ENCODE results near the gene SNRPA1.
"Not testable (repeated sequence)": the region's sequence is repeated elsewhere in the genome, so short reads cannot be mapped to it uniquely, and the experiment has no call there.

SNRPA1 gene

GRCh38 chr15:101288905-101289513 is 6.0 kb downstream of the SNRPA1 start:
- peak; percentile 74 for DNase-seq

DNA sequence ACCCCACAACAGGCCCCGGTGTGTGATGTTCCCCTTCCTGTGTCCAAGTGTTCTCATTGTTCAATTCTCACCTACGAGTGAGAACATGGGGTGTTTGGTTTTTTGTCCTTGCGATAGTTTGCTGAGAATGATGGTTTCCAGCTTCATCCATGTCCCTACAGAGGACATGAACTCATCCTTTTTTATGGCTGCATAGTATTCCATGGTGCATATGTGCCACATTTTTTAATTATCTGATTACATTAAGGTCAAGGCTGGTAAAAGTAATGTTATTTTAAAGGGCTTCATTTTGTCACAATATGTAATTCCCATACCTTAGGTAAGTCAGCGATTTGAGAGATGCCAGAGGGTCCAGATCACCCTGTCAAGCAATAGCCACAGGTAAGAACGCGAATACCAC is 7.7 kb downstream of the SNRPA1 start:
- not testable (repeated sequence) for DNase-seq

DNA sequence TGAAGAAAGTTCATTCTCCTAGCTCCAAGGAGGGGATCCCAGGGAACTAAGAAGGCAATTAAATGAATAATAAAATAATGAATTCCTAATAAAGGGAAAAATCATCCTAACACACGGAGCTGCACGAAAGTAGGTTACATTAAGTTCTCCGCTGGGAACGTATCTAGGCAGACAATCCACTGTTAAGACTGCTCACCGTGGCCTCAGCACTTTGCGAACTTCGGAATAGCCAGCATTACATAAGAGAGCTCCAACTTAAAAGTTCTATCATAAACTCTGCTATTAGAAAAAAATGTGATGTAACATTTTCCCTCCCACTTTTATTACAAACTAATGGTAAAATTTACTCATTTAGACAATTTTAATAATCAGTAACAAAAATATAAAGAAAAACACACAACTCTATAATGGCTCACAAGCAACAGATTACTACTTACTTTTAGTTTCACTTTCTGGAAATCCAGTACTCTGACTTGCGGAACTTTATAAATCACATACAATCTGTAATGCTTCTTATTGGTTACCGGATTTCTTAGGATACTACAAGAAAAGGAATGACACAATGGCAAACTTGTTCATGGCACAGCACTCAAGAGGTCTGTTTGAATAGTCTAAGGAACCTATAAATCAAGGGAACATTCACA is 8.5 kb downstream of the SNRPA1 start:
- no peak for DNase-seq

- no peak for DNase-seq
Measured at GRCh38 chr15:101283931-101284330, 11.1 kb downstream of the SNRPA1 start.

DNA sequence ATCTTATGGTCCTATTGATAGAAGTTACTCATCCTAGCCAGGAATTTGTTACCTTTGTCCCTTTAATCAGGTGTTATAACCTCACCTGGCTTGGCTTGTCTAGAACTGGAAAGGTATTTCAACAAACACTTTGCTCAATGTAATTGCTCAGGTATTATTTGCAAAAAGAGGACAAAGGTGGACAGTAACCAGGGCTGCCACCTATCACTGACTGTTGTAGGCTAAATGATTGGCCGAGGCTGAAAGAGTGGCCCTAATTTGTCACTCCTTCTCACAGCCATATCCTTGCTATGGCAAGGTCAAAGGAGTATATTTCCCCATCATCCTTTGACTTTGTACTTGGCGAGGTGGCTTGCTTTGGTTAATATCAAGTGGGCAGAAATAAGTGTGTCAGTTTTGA is 15.0 kb downstream of the SNRPA1 start:
- no peak for DNase-seq

DNA sequence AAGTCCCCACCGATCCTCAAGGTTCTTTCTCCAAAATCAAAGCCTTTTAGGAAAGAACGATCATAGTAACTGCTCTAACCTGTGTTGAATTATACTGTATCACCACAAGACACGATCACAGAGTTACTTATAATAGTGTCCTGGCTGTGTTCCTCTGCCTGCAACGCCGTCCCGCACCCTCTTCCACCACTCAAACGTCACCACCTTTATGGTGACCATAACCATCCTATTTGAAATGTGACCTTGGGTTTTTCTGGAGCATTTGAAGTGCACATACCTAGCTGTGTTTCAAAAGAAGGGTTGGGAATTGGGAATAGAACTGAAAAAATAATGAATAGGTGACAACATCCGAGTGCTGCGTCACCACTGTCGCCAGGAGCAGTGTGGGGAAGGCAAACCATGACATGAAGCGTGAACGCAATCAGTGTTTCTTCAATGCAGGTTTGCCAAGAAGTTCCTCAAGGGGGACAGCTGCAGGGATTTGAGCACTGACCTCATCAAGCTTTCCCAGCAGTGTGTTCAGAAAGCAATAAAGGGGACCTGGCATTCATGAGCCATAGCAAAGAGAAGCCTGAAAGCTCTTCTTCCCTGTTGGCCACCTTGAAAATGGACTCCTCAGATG is 17.0 kb downstream of the SNRPA1 start:
- DNase-seq: no peak

DNA sequence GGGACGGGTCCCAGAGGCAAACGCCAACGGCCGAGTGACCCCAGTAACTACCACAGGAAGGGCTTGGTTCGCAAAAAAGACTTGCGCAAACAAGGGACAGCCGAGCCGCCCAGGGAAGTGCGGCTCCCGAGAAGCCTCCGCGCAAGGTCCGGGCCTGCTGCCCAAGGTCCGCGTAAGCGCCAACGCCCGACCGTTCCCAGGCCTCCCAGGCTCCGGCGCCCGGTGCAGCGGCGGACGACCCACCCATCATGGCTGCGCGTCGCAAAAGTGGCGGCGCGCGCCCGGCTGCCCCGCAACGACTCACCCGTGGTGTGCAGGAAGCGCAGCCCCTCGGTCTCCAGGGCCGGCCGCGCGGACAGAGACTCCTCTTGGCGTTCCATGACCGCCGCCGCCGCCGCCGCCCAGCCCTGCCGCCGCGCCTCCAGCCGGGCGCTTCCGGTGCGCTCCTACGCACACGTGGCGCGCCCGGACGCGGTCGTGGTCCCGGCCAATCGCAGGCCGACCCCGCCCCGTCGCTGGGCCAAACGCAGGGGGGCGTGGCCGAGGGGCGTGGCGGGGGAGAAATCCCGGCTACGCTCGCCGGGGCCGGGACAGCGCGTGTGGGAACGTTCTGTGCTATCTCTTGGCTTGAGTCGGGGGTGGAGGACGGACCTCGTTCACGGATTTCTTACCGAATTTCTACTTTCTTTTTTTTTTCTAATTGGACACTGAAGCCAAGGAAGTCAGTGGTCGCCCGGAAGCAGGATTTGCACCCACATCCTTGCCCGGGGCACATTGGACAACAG is 17.8 kb downstream of the SNRPA1 start, which contains the start of gene SELENOS:
Gene SELENOS, minus strand, starts transcription at position 448 of the 785 bp plus-strand sequence. Its CDS starts 68 bp downstream, at position 380.
- DNase-seq: peak; percentile 85

- peak; percentile 34 for DNase-seq
Measured at GRCh38 chr15:101276501-101277037, 18.5 kb downstream of the SNRPA1 start.

GRCh38 chr15:101275018-101275417 is 20.0 kb downstream of the SNRPA1 start:
- DNase-seq: no peak

DNA sequence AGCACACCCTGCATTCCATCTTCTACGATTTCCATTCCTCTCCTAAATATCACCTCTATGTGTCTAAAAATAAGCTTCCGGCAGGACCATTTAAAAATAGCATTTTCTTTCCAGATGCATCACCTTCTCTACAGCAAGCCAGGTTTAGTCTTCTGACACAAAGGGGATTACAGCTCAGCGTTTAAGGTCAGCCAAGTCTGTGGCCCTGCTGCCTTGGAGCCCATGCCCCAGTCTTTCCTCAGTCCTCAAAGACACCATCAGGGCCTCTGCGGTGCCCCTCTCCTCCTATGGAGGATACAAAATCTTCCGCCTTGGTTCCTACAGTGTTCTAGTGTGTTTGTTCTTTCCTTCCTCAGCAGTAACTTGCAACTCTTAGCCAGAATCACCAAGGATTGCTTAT is 21.5 kb downstream of the SNRPA1 start:
- DNase-seq: no peak

DNA sequence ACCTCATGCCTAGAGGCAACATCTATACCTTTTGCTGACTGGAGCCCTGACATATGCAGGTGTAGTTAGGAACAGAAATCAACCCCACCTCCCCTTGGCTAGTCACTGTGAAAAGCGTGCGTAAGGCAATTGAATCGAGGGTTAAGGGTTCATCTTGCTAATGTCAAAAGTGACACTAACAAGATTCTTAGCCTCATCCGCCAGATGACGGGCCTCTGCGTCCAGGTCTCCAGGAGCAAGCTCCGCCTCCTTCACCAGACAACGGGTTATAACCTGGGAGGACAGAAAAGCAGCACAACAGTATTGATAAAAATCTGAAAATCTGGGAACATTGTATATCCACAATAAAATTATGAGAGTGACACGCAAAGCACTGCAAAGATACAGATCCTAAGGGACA is 22.5 kb downstream of the SNRPA1 start:
- no peak for DNase-seq

- no peak for DNase-seq
Measured at GRCh38 chr15:101269479-101270223, 25.4 kb downstream of the SNRPA1 start.

GRCh38 chr15:101267320-101268104 is 27.5 kb downstream of the SNRPA1 start:
- no peak for DNase-seq

GRCh38 chr15:101266787-101267186 is 28.3 kb downstream of the SNRPA1 start:
- DNase-seq: no peak

DNA sequence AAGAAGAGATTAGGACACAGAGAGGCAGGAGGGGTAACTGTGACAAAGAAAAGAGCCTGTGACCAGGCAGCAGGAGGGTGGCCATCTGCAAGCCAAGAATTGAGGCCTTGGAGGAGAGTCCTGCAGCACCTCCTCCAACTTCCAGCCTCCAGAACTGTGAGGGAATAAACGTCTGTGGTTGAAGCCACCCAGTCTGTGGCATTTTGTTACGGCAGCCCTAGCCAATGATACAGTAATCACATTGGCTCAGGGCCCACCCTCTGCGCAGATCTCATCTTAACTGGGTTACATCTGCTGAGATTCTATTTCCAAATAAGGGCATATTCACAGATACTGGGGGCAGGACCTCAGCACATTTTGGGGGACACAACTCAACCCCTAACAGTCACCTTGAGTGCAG is 29.0 kb downstream of the SNRPA1 start:
- DNase-seq: no peak

DNA sequence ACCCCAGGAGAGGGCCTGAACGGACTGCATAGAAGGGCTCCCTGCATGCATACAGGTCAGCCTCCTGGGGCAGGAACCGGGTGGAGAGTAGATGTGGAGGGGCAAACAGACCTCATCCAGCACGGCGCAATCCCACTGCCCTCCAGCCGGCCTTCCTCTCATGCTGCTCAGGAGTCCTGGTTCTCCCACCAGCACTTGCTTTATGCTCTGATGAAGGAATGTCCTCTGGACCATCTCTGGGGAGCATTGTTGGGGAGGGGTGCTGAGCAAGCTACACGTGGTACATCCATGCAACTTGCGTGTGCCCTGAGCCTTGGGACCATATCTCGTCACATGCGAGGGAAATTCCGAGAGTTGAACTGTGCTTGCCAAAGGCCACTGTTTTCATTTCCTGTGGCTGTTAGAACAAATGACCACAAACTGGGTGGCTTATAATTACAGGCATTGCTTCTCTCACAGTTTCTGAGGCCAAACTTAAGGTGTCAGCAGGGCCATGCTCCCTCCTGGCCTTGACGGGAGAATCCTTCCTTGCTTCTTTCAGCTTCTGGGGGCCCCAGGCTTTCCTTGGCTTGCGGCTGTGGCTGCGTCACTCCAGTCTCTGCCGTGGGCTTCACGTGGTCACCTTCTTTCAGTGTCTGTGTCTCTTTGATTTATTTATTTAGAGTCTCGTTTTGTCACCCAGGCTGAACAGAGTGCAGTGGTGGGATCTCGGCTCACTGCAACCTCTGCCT is 30.0 kb downstream of the SNRPA1 start:
- no peak for DNase-seq

- no peak for DNase-seq
Measured at GRCh38 chr15:101264011-101264410, 31.0 kb downstream of the SNRPA1 start.

DNA sequence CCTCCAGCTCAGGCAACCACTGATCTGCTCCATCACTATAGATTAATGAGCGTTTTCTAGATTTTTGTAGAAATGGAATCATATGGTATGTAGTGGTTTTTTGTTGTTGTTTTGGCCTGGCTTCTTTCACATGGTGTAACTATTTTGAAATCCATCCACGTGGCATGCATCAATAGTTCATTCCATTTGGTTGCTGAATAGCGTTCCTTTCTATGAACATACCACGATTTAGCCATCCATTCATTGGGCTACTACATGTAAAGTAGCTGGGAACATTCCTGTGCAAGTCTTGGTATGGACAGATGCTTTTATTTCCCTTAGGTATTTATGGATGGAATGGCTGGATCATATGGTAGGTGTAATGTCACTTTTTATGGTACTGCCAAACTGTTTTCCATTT is 32.5 kb downstream of the SNRPA1 start:
- no peak for DNase-seq

DNA sequence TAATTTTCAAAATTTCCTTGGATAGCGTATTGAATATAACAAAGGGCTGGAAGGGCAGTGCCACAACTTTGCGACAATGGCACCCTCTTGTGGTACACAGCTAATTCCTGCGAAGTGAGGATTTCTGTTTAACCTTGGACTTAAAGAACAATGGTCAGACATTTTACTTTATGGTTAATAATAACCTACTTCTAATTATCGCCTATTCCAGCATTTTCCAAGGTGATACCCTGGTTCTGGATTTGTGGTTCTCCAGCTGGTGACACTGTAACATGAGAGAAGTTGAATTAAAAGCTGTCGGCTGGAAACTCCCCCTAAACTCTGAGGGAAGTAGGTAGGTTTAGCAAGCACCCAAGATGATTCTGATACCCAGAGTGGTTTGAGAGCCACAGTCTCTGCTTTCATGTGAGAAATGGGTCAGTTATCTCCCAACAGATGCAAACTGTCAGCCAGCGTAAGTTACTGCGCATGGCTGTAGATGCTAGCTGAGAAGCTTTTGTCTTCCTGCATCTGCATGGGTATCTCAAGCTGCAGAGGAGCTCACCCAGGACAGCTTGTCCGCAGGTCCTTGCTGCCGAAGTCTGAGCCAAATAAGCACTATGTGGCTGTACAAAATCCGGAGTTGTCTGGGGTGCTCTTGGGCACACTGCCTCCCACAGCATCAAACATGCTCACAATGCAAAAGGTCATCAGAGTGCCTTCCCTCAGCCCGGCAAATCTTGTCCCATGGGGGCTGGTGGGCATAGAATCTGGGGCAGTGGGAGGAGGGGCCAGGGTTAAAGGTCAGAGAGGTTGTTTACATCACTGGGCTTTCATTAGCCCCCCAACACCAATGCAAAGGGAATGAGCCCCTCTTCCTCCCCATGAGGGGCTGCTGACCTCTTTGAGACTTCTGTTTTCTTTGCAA is 36.6 kb downstream of the SNRPA1 start:
- peak; percentile 76 for DNase-seq

GRCh38 chr15:101256757-101257156 is 38.3 kb downstream of the SNRPA1 start:
- no peak for DNase-seq

Data from CD4-positive, alpha-beta T cell treated with Interleukin-10 for 1 hour (primary cell).